Heart left ventricle (tissue), 13 donors: ENCODE measurements around the gene TMIE.

Source experiments
- POLR2A ChIP-seq, 2 donors: fragments of 450-650 bp; IDR thresholded peaks; one replicate each; pipeline ENCODE4 v1.6.1; 2017; ENCODE audit warnings: antibody characterized with exemption in 2 of 2, mild to moderate bottlenecking in 2 of 2, moderate library complexity in 2 of 2
- TF ChIP-seq, protein P1 (sequence below), 12 donors: fragments of 200-600 bp; sonication (generic) in 4 of 12; IDR thresholded peaks; one replicate each; pipeline versions ENCODE4 v1.5.0 to v1.8.0; 2018 to 2022; ENCODE audit warnings: antibody characterized with exemption in 12 of 12, mild to moderate bottlenecking in 5 of 12
- donor health status: ischemic (EF 13 %, LVEDD 7.1; RV severe dilation, severe dysfunction).
- donor health status: DM: no; HTN: yes; CAD: no.
- donor health status: DM: no; HTN: no; CAD: no.
- donor health status: ischemic (EF 25% LVEDD 6.9; RV normal size, moderate dysfunction).
- donor health status: ischemic (EF 25% LVEDD 5.7; RV mildly dilated, moderate dysfunction).
- donor health status: ischemic (EF 35%, LVEDD 5.7; RV mildly dilated, moderate dysfunction).
- donor health status: nonischemic (EF 11% LVEDD 7.7; RV severe dilation, severe dysfunction).
- donor health status: DM: yes; HTN: yes; CAD: no.
- donor health status: PGD.
- donor health status: ischemic (EF 29% LVEDD 5.4; RV normal size, mild dysfunction).
- donor health status: nonischemic (EF 23%, LVEDD 6.1; RV moderate dilation, normal function).

DNA sequence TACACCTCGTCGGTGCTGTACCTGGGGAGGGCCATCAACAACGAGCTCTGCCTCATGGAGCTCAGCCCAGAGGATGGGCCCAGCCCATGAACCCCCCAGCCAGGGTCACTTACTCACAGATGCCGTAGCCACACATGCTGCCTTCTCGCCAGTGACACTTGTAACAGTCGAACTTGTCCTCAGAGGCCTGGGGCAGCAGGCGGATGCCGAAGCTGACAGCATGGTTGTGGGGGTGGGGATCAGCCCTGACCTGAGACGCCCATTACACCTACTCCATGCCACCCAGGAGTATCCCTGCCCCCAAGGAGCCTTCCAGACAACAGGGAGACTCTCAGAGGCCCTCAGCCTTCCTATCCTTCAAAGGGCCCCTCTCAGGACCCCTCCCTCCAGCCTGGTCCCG, 19.8 kb upstream of the TMIE start:
- TF ChIP-seq, protein P1, sequence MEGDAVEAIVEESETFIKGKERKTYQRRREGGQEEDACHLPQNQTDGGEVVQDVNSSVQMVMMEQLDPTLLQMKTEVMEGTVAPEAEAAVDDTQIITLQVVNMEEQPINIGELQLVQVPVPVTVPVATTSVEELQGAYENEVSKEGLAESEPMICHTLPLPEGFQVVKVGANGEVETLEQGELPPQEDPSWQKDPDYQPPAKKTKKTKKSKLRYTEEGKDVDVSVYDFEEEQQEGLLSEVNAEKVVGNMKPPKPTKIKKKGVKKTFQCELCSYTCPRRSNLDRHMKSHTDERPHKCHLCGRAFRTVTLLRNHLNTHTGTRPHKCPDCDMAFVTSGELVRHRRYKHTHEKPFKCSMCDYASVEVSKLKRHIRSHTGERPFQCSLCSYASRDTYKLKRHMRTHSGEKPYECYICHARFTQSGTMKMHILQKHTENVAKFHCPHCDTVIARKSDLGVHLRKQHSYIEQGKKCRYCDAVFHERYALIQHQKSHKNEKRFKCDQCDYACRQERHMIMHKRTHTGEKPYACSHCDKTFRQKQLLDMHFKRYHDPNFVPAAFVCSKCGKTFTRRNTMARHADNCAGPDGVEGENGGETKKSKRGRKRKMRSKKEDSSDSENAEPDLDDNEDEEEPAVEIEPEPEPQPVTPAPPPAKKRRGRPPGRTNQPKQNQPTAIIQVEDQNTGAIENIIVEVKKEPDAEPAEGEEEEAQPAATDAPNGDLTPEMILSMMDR (IDR thresholded peaks at IDR 0.05), result no peak
- TF ChIP-seq POLR2A (IDR thresholded peaks at IDR 0.05), result no peak
